H1 (cell line): ENCODE measurements around the gene PTPN7. TPM values are rescaled to one million over a fixed set of nuclear protein-coding genes. Genes with fewer than 3 reads are reported as not detected.

Experiments
- CTCF ChIA-PET: fragments of 300-600 bp; sonication (Branson Sonifier 250); formaldehyde crosslinking; loops from one replicate; lab custom pipeline; 2021; ENCODE audit not compliant: partially characterized antibody; lab: Charles Lee
- POLR2A ChIA-PET: fragments of 300-600 bp; sonication (Branson Sonifier 250); formaldehyde crosslinking; loops from one replicate; lab custom pipeline; 2021; ENCODE audit warnings: inconsistent platforms; ENCODE audit not compliant: partially characterized antibody; lab: Charles Lee
- DNase-seq, 2 experiments: peaks; one replicate each; pipeline versions ENCODE4 v3.0.0 to v3.0.0-alpha.2; 2010 to 2022; ENCODE audit warnings: low spot score in 2 of 2, low read depth in 1 of 2, mixed read lengths in 1 of 2
- FAIRE-seq: peaks from 2 replicates; lab custom pipeline; 2011; peaks lifted over from hg19 to GRCh38; lab: Jason Lieb, UNC
- H2AFZ ChIP-seq: 2 replicates; pipeline ENCODE4 v1.8.1; 2012; ENCODE audit warnings: low read length, inconsistent platforms
- H2AK5ac ChIP-seq: 2 replicates; pipeline ENCODE4 v1.6.1; 2013; ENCODE audit warnings: low read depth, low read length
- H2BK120ac ChIP-seq: replicated peaks from 2 replicates; pipeline ENCODE3; 2013; ENCODE audit warnings: low read depth, low read length, inconsistent platforms
- H2BK12ac ChIP-seq: 2 replicates; pipeline ENCODE4 v1.6.1; 2013; ENCODE audit warnings: low read depth, low read length
- H2BK15ac ChIP-seq: 2 replicates; pipeline ENCODE4 v1.6.1; 2013; ENCODE audit warnings: low read length
- H2BK20ac ChIP-seq: 2 replicates; pipeline ENCODE4 v1.6.1; 2013; ENCODE audit warnings: low read length
- H2BK5ac ChIP-seq: 2 replicates; pipeline ENCODE4 v1.6.1; 2013; ENCODE audit warnings: low read depth, low read length
- H3K14ac ChIP-seq: 2 replicates; pipeline ENCODE4 v1.6.1; 2013; ENCODE audit warnings: inconsistent platforms; ENCODE audit not compliant: insufficient read length
- H3K18ac ChIP-seq: 2 replicates; pipeline ENCODE4 v1.6.1; 2013; ENCODE audit warnings: low read length; ENCODE audit errors: extremely low read depth
- H3K23ac ChIP-seq: 2 replicates; pipeline ENCODE4 v1.6.1; 2013; ENCODE audit warnings: inconsistent platforms; ENCODE audit not compliant: insufficient read length
- H3K23me2 ChIP-seq: 2 replicates; pipeline ENCODE4 v1.6.1; 2013; ENCODE audit warnings: low read depth, low read length
- H3K27ac ChIP-seq: 2 replicates; pipeline ENCODE4 v1.6.1; 2011; ENCODE audit warnings: low read depth, low read length, inconsistent platforms
- H3K27me3 ChIP-seq, 4 experiments: replicated peaks in 1 of 4; 1 replicate in 1 of 4; 2 replicates in 3 of 4; pipeline versions ENCODE4 v1.6.1 to v1.8.1; 2011 to 2013; ENCODE audit warnings: low read length in 3 of 4, mild to moderate bottlenecking in 3 of 4, inconsistent platforms in 2 of 4, mixed read lengths in 2 of 4, moderate library complexity in 1 of 4; ENCODE audit not compliant: control insufficient read depth in 3 of 4, insufficient read depth in 3 of 4; ENCODE audit errors: extremely low read depth in 1 of 4
- H3K36me3 ChIP-seq, 4 experiments: 2 replicates each; pipeline versions ENCODE4 v1.6.1 to v1.8.1; 2011 to 2013; ENCODE audit warnings: mild to moderate bottlenecking in 4 of 4, low read length in 3 of 4, moderate library complexity in 2 of 4, control low read depth in 1 of 4, inconsistent platforms in 1 of 4; ENCODE audit not compliant: insufficient read depth in 4 of 4, control insufficient read depth in 2 of 4
- H3K4ac ChIP-seq: replicated peaks from 2 replicates; pipeline ENCODE3; 2013; ENCODE audit warnings: low read length, low read depth, mixed read lengths, inconsistent platforms; ENCODE audit not compliant: insufficient read length
- H3K4me1 ChIP-seq, 4 experiments: replicated peaks in 1 of 4; 1 replicate in 1 of 4; 2 replicates in 3 of 4; pipeline versions ENCODE4 v1.6.1 to v1.8.1; 2011 to 2013; ENCODE audit warnings: low read length in 3 of 4, inconsistent platforms in 2 of 4, mixed read lengths in 1 of 4; ENCODE audit not compliant: insufficient read depth in 4 of 4, control insufficient read depth in 3 of 4
- H3K4me2 ChIP-seq, 2 experiments: 2 replicates each; pipeline versions ENCODE4 v1.6.1 to v1.8.1; 2011 to 2013; ENCODE audit warnings: low read depth in 2 of 2, low read length in 2 of 2, control low read depth in 1 of 2, inconsistent platforms in 1 of 2, mild to moderate bottlenecking in 1 of 2; ENCODE audit not compliant: insufficient read depth in 1 of 2
- H3K4me3 ChIP-seq, 4 experiments: fragments of 200-600, 300-600 bp in 1 of 4; sonication (generic), shearing (Covaris generic), sonication (Bioruptor Twin) in 1 of 4; 2 replicates each; pipeline versions ENCODE4 v1.5.1 to v1.8.1; 2011 to 2016; ENCODE audit warnings: low read length in 4 of 4, low read depth in 3 of 4, control low read depth in 2 of 4, inconsistent platforms in 2 of 4, mild to moderate bottlenecking in 2 of 4, mixed read lengths in 1 of 4, moderate library complexity in 1 of 4; ENCODE audit not compliant: insufficient read depth in 2 of 4; ENCODE audit errors: extremely low read depth in 1 of 4
- H3K56ac ChIP-seq: replicated peaks from 2 replicates; pipeline ENCODE3; 2013; ENCODE audit warnings: low read depth, mild to moderate bottlenecking, mixed read lengths, low read length, inconsistent platforms; ENCODE audit not compliant: insufficient read length
- H3K79me1 ChIP-seq: 2 replicates; pipeline ENCODE4 v1.6.1; 2013; ENCODE audit warnings: low read depth, low read length, control low read depth
- H3K79me2 ChIP-seq, 2 experiments: 2 replicates each; pipeline versions ENCODE4 v1.6.1 to v1.8.1; 2012 to 2013; ENCODE audit warnings: low read length in 2 of 2, mild to moderate bottlenecking in 2 of 2, inconsistent platforms in 1 of 2; ENCODE audit not compliant: insufficient read depth in 2 of 2, control insufficient read depth in 1 of 2
- H3K9ac ChIP-seq, 4 experiments: replicated peaks in 1 of 4; 1 replicate in 1 of 4; 2 replicates in 3 of 4; pipeline versions ENCODE4 v1.6.1 to v1.8.1; 2011 to 2013; ENCODE audit warnings: low read depth in 3 of 4, low read length in 3 of 4, control low read depth in 2 of 4, mild to moderate bottlenecking in 2 of 4, moderate library complexity in 2 of 4, inconsistent platforms in 1 of 4; ENCODE audit errors: extremely low read depth in 1 of 4
- H3K9me3 ChIP-seq, 2 experiments: 2 replicates each; pipeline versions ENCODE4 v1.6.1 to v1.8.1; 2012 to 2013; ENCODE audit warnings: mild to moderate bottlenecking in 2 of 2, moderate library complexity in 2 of 2, control low read depth in 1 of 2, inconsistent platforms in 1 of 2, low read depth in 1 of 2, low read length in 1 of 2, mixed read lengths in 1 of 2; ENCODE audit not compliant: insufficient read depth in 2 of 2
- H4K20me1 ChIP-seq, 2 experiments: replicated peaks in 1 of 2; 2 replicates each; pipeline versions ENCODE3 to v1.8.1; 2011 to 2013; ENCODE audit warnings: inconsistent platforms in 2 of 2, low read length in 2 of 2, mild to moderate bottlenecking in 1 of 2; ENCODE audit not compliant: insufficient read depth in 2 of 2, control insufficient read depth in 1 of 2
- H4K5ac ChIP-seq: 2 replicates; pipeline ENCODE4 v1.6.1; 2013; ENCODE audit warnings: low read length, low read depth, mixed read lengths, inconsistent platforms; ENCODE audit not compliant: insufficient read length
- H4K8ac ChIP-seq: 2 replicates; pipeline ENCODE4 v1.8.0; 2013; ENCODE audit warnings: mild to moderate bottlenecking, moderate library complexity, low read length, inconsistent platforms; ENCODE audit not compliant: insufficient read depth; ENCODE audit errors: extremely low read depth
- H4K91ac ChIP-seq: replicated peaks from 2 replicates; pipeline ENCODE3; 2013; ENCODE audit warnings: low read length, mixed read lengths, inconsistent platforms; ENCODE audit not compliant: insufficient read length
- ATF3 ChIP-seq: IDR thresholded peaks from 2 replicates; pipeline ENCODE4 v1.6.1; 2011; ENCODE audit warnings: low read depth, mild to moderate bottlenecking, low read length; ENCODE audit not compliant: insufficient read depth
- BCL11A ChIP-seq, 2 experiments: IDR thresholded peaks; one replicate each; pipeline ENCODE4 v1.6.1; 2011; ENCODE audit warnings: low read depth in 2 of 2, low read length in 2 of 2, mild to moderate bottlenecking in 2 of 2
- CEBPB ChIP-seq: IDR thresholded peaks from 2 replicates; pipeline ENCODE4 v1.6.1; 2012; ENCODE audit warnings: low read depth, low read length
- CREB1 ChIP-seq: IDR thresholded peaks from 2 replicates; pipeline ENCODE4 v1.6.1; 2012; ENCODE audit warnings: inconsistent platforms
- CTCF ChIP-seq, 3 experiments: IDR thresholded peaks; 1 replicate in 2 of 3; 2 replicates in 1 of 3; pipeline versions ENCODE4 v1.5.1 to v1.6.1; 2011; ENCODE audit warnings: low read length in 3 of 3, mild to moderate bottlenecking in 3 of 3, inconsistent platforms in 2 of 3, low read depth in 1 of 3, moderate library complexity in 1 of 3; ENCODE audit not compliant: insufficient read depth in 1 of 3; ENCODE audit errors: control extremely low read depth in 1 of 3
- MAX ChIP-seq: IDR thresholded peaks from 2 replicates; pipeline ENCODE4 v1.6.1; 2012; ENCODE audit warnings: inconsistent platforms
- POLR2AphosphoS5 ChIP-seq: IDR thresholded peaks from 2 replicates; pipeline ENCODE4 v1.6.1; 2011; ENCODE audit warnings: low read depth, low read length
- RXRA ChIP-seq: IDR thresholded peaks from 2 replicates; pipeline ENCODE4 v1.6.1; 2011; ENCODE audit warnings: low read depth, mild to moderate bottlenecking, low read length, moderate library complexity; ENCODE audit not compliant: insufficient read depth
- SAP30 ChIP-seq: fragments of 300-600 bp; sonication (generic); IDR thresholded peaks from 2 replicates; pipeline ENCODE4 v1.7.1; 2012; ENCODE audit warnings: low read length, moderate library complexity, mild to moderate bottlenecking, inconsistent platforms; ENCODE audit not compliant: insufficient read depth, insufficient replicate concordance
- SP4 ChIP-seq: IDR thresholded peaks from 2 replicates; pipeline ENCODE4 v1.6.1; 2012; ENCODE audit warnings: low read length, inconsistent platforms
- TBP ChIP-seq: IDR thresholded peaks from 2 replicates; pipeline ENCODE4 v1.6.1; 2011; ENCODE audit warnings: low read depth, low read length, improper control_type of control experiment
- TCF12 ChIP-seq: IDR thresholded peaks from 2 replicates; pipeline ENCODE4 v1.6.1; 2011; ENCODE audit warnings: low read depth, mild to moderate bottlenecking, low read length
- WGBS, 2 experiments: shearing (Covaris generic) in 1 of 2; methylation state at CpG; one replicate each; pipeline versions ENCODE4 v1.1.6 to v1.1.7; 2013 to 2015; ENCODE audit warnings: low lambda C conversion rate in 2 of 2, mixed read lengths in 2 of 2, inconsistent platforms in 1 of 2, low coverage in 1 of 2, missing lambda C conversion rate in 1 of 2; ENCODE audit not compliant: insufficient replicate concordance in 2 of 2, insufficient coverage in 1 of 2, insufficient read length in 1 of 2; ENCODE audit errors: extremely low coverage in 1 of 2, missing lambda C conversion rate in 1 of 2; 5-methylcytosine and 5-hydroxymethylcytosine counted together
- polyA plus RNA-seq, 7 experiments: library from polyadenylated mRNA; depleted of rRNA in 3 of 7; stranded (reverse) in 5 of 7; unstranded in 2 of 7; fragments of >200 nt in 5 of 7; fragments of 200-250 nt in 2 of 7; gene quantifications; 1 replicate in 5 of 7; 2 replicates in 1 of 7; 4 replicates in 1 of 7; pipeline versions ENCODE4 v1.2.1 to v1.2.3, GENCODE V29; 2011 to 2013; ENCODE audit warnings: missing spikeins in 2 of 7, mixed read lengths in 2 of 7
- total RNA-seq: library from RNA; stranded (reverse); fragmentation: NEBNext Ultra II Directional; extraction: Animal tissue kit (Norgen Biotek cat#: 25700); gene quantifications from 2 replicates; pipeline ENCODE4 v1.2.1, GENCODE V29; 2021

PTPN7 gene
- total and polyA plus RNA-seq, 2 of the 8 experiments (the other 6 are each of a cell fraction or from before 2014, with no cell fraction given), result 0.20 TPM; not detected in 1

- POLR2A ChIA-PET, result no interaction called here
- TF ChIP-seq TBP (no peak), TCF12 (no peak), SAP30 (no peak), CTCF (IDR thresholded peaks at IDR 0.05; ENCODE audit: control extremely low read depth in 1 of 3, insufficient read depth in 1 of 3, low read depth in 1 of 3, low read length in 3 of 3) (no peak), CEBPB (no peak), MAX (no peak), POLR2AphosphoS5 (no peak), RXRA (no peak), CREB1 (no peak), ATF3 (no peak), BCL11A (IDR thresholded peaks at IDR 0.05; ENCODE audit: low read depth in 2 of 2, low read length in 2 of 2) (no peak), SP4 (no peak)
Observed at GRCh38 chr1:202150602-202151001, 9.8 kb downstream of the PTPN7 start.

More at GRCh38 chr1:202150602-202151001, 9.8 kb downstream of the PTPN7 start:
- H3K9me3 ChIP-seq, result no peaks in the 10 kb centered on the region; a peak in 1 of 4 replicates
- H4K5ac ChIP-seq, result no peak overlapping the region
- no peak overlapping the region for H4K91ac ChIP-seq
- H4K8ac ChIP-seq, result no peak overlapping the region
- DNase-seq (no peak), FAIRE-seq (no peak)
- H3K79me1 ChIP-seq, result no peaks in the 10 kb centered on the region
- H3K9ac ChIP-seq, result no peak overlapping the region
- no peak overlapping the region for H3K23ac ChIP-seq
- H2BK15ac ChIP-seq, result no peak overlapping the region
- H3K4me3 ChIP-seq, result no peak overlapping the region
- H3K14ac ChIP-seq, result no peak overlapping the region
- no peaks in the 10 kb centered on the region for H3K36me3 ChIP-seq
- CTCF ChIA-PET, result interaction anchor here (0.6 to 2.2 kb wide), 5 partner anchors 8 to 119 kb away, joined by 3 to 10 read pairs (median 3); no protein-coding TSS in a partner anchor
- no peak overlapping the region for H3K56ac ChIP-seq
- no peaks in the 10 kb centered on the region for H3K23me2 ChIP-seq
- H2AK5ac ChIP-seq, result no peak overlapping the region
- no peak overlapping the region for H2AFZ ChIP-seq
- H3K27me3 ChIP-seq, result peaks cover 0 to 1% (median 0%) of the 10 kb centered on the region in 4 experiments; a peak in 2 of 7 replicates
- no peak overlapping the region for H3K4ac ChIP-seq
- no peak overlapping the region for H3K18ac ChIP-seq
- WGBS, 2 experiments, result 90% methylated on average over 8 of the region's 8 CpGs; no CpG with 5 or more reads in 1 of the 2 experiments
- H3K4me1 ChIP-seq, result peaks cover 0 to 3% (median 0%) of the 10 kb centered on the region in 4 experiments; a peak in 2 of 7 replicates
- no peak overlapping the region for H2BK12ac ChIP-seq
- no peak overlapping the region for H2BK120ac ChIP-seq
- no peak overlapping the region for H3K27ac ChIP-seq
- H4K20me1 ChIP-seq, result no peaks in the 10 kb centered on the region
- H2BK5ac ChIP-seq, result no peak overlapping the region
- H3K79me2 ChIP-seq, result no peaks in the 10 kb centered on the region
- H2BK20ac ChIP-seq, result no peak overlapping the region
- H3K4me2 ChIP-seq, result no peak overlapping the region
